Neural progenitor cell (in vitro differentiated cells): ENCODE results near the gene SNRNP25. TPM values are rescaled to one million over a fixed set of nuclear protein-coding genes. Genes with fewer than 3 reads are reported as not detected.
"Not testable (repeated sequence)": the region's sequence is repeated elsewhere in the genome, so short reads cannot be mapped to it uniquely, and the experiment has no call there.

Source experiments
- DNase-seq: peaks from one replicate; pipeline ENCODE4 v3.0.0-alpha.2; 2016; ENCODE audit warnings: low spot score
- H2AFZ ChIP-seq: fragments of 200-600 bp; sonication (generic); replicated peaks from 2 replicates; pipeline ENCODE4 v1.6.1; 2016; ENCODE audit warnings: antibody characterized with exemption
- H3F3A ChIP-seq: fragments of 200-600 bp; sonication (generic); 2 replicates; pipeline ENCODE4 v1.6.1; 2016; ENCODE audit warnings: antibody characterized with exemption, low read depth
- H3K27ac ChIP-seq: fragments of 200-600 bp; sonication (generic); 2 replicates; pipeline ENCODE4 v1.5.1; 2016; ENCODE audit warnings: mild to moderate bottlenecking
- H3K27me3 ChIP-seq: fragments of 200-600 bp; sonication (generic); 2 replicates; pipeline ENCODE4 v1.6.1; 2016; ENCODE audit warnings: mild to moderate bottlenecking, moderate library complexity
- H3K36me3 ChIP-seq: fragments of 200-600 bp; sonication (generic); 2 replicates; pipeline ENCODE4 v1.5.1; 2016
- H3K4me1 ChIP-seq: fragments of 200-600 bp; sonication (generic); 2 replicates; pipeline ENCODE4 v1.6.1; 2016; ENCODE audit warnings: mixed run types
- H3K4me2 ChIP-seq: fragments of 200-600 bp; sonication (generic); 2 replicates; pipeline ENCODE4 v1.6.1; 2016
- H3K4me3 ChIP-seq: fragments of 200-600 bp; sonication (generic); 2 replicates; pipeline ENCODE4 v1.5.1; 2016
- H3K79me2 ChIP-seq: fragments of 200-600 bp; sonication (generic); 2 replicates; pipeline ENCODE4 v1.6.1; 2016; ENCODE audit warnings: low read depth
- H3K9ac ChIP-seq: fragments of 200-600 bp; sonication (generic); 2 replicates; pipeline ENCODE4 v1.6.1; 2016
- H3K9me3 ChIP-seq: fragments of 200-600 bp; sonication (generic); 2 replicates; pipeline ENCODE4 v1.5.1; 2016; ENCODE audit warnings: low read depth
- H4K20me1 ChIP-seq: fragments of 200-600 bp; sonication (generic); 2 replicates; pipeline ENCODE4 v1.6.1; 2016; ENCODE audit warnings: low read depth
- H3K27ac Mint-ChIP-seq: 3 replicates; pipeline ENCODE4 v1.8.0; 2021; ENCODE audit warnings: mixed read lengths
- H3K27me3 Mint-ChIP-seq: 2 replicates; pipeline ENCODE4 v1.8.0; 2022; ENCODE audit warnings: low read depth, mild to moderate bottlenecking, inconsistent platforms, moderate library complexity, mixed read lengths; ENCODE audit not compliant: insufficient read depth
- H3K36me3 Mint-ChIP-seq: 3 replicates; pipeline ENCODE4 v1.8.0; 2021; ENCODE audit warnings: mixed read lengths
- H3K4me1 Mint-ChIP-seq: 3 replicates; pipeline ENCODE4 v1.8.0; 2021; ENCODE audit warnings: mixed read lengths
- H3K4me3 Mint-ChIP-seq: 3 replicates; pipeline ENCODE4 v1.8.0; 2021; ENCODE audit warnings: mild to moderate bottlenecking, moderate library complexity, mixed read lengths
- H3K9me3 Mint-ChIP-seq: 3 replicates; pipeline ENCODE4 v1.8.0; 2020; ENCODE audit warnings: mixed read lengths
- EZH2 ChIP-seq: fragments of 200-600 bp; sonication (generic); IDR thresholded peaks from 2 replicates; pipeline ENCODE4 v1.6.1; 2017; ENCODE audit warnings: antibody characterized with exemption, mild to moderate bottlenecking, moderate library complexity
- EZH2phosphoT487 ChIP-seq: fragments of 200-600 bp; sonication (generic); IDR thresholded peaks from 2 replicates; pipeline ENCODE4 v1.6.1; 2017; ENCODE audit warnings: antibody characterized with exemption
- total RNA-seq: library from RNA; depleted of rRNA; stranded (reverse); fragments of >200 nt; gene quantifications from 2 replicates; pipeline ENCODE4 v1.2.3, GENCODE V29; 2015; ENCODE audit warnings: low replicate concordance
- TF ChIP-seq, protein P1 (sequence below): fragments of 200-600 bp; sonication (generic); IDR thresholded peaks from 2 replicates; pipeline ENCODE4 v1.5.1; 2017; ENCODE audit warnings: antibody characterized with exemption, mild to moderate bottlenecking

Gene SNRNP25
- 43.6 and 49.8 TPM in 2 replicates for total RNA-seq

DNA sequence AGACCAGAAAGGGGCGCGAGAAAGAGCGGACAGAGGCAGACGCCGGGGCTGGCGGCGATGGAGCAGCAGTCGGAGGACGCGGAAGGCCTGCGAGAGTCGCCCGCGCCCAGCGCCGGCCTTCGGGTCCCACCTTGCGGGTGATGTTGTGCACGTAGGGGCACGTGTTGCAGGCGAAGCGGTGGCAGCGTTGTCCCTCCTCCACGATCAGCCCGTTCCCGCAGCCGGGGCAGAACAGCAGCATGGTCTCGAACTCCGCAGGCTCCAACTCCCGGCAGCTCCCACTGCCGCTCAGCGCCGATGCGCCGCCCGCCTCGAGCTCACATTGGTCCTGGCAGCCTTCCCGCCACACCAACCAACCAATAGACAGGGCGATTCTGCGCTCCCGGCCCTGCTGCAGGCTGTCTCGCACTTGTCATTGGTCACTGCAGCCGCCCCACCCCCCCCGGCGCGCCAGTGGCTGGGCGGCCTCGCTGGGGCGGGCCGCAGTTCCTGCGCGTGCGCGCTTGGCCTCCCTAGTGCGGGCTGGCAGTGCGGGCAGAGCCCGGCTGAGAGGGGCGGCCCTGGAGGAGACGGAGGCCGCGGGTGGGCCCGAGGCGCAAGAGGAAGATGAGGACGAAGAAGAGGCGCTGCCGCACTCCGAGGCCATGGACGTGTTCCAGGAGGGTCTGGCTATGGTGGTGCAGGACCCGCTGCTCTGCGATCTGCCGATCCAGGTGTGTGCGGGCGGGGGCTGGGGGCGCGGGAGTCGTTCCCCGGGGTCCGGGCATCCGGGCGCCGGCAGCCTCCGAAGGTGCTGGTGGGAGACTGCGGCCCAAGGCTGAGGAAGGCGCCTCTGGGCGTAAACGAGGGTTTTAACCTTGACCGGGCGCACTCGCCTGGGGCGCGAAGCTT, at the start of gene SNRNP25, which contains the start of gene POLR3K:
SNRNP25 (plus strand) TSS at position 483 of the 891 bp plus-strand sequence; CDS start at position 672, 189 bp downstream.
POLR3K (minus strand) TSS at position 263 of the 891 bp plus-strand sequence; CDS start at position 241, 22 bp downstream.
- peak; percentile 98 for DNase-seq
- peak within 1 kb of the TSS; percentile 92 for H3K4me3 Mint-ChIP-seq
- H3K36me3 Mint-ChIP-seq: peaks cover 20% of the 10 kb centered on the region
- H3K27me3 Mint-ChIP-seq: peaks cover 3% of the 10 kb centered on the region
- H2AFZ ChIP-seq: peak within 1 kb of the TSS; percentile 94
- H3K4me2 ChIP-seq: peak within 1 kb of the TSS; percentile 85
- H3K79me2 ChIP-seq: peaks cover 53% of the 10 kb centered on the region
- peak within 1 kb of the TSS; percentile 68 for H3K4me3 ChIP-seq
- peak within 1 kb of the TSS; percentile 56 for H3K9ac ChIP-seq
- no peaks in the 10 kb centered on the region for H3K27me3 ChIP-seq
- peaks cover 14% of the 10 kb centered on the region for H4K20me1 ChIP-seq
- peak within 1 kb of the TSS; percentile 38 for H3K27ac Mint-ChIP-seq
- H3K27ac ChIP-seq: peak within 1 kb of the TSS; percentile 59
- no peaks in the 10 kb centered on the region for H3K9me3 Mint-ChIP-seq
- no peaks in the 10 kb centered on the region for H3K9me3 ChIP-seq
- peaks cover 15% of the 10 kb centered on the region for H3F3A ChIP-seq
- TF ChIP-seq, protein P1, sequence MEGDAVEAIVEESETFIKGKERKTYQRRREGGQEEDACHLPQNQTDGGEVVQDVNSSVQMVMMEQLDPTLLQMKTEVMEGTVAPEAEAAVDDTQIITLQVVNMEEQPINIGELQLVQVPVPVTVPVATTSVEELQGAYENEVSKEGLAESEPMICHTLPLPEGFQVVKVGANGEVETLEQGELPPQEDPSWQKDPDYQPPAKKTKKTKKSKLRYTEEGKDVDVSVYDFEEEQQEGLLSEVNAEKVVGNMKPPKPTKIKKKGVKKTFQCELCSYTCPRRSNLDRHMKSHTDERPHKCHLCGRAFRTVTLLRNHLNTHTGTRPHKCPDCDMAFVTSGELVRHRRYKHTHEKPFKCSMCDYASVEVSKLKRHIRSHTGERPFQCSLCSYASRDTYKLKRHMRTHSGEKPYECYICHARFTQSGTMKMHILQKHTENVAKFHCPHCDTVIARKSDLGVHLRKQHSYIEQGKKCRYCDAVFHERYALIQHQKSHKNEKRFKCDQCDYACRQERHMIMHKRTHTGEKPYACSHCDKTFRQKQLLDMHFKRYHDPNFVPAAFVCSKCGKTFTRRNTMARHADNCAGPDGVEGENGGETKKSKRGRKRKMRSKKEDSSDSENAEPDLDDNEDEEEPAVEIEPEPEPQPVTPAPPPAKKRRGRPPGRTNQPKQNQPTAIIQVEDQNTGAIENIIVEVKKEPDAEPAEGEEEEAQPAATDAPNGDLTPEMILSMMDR: no peak
- TF ChIP-seq EZH2 (no peak), EZH2phosphoT487 (no peak)
- H3K4me1 Mint-ChIP-seq: peaks cover 16% of the 10 kb centered on the region
- no peaks in the 10 kb centered on the region for H3K4me1 ChIP-seq
- no peaks in the 10 kb centered on the region for H3K36me3 ChIP-seq

DNA sequence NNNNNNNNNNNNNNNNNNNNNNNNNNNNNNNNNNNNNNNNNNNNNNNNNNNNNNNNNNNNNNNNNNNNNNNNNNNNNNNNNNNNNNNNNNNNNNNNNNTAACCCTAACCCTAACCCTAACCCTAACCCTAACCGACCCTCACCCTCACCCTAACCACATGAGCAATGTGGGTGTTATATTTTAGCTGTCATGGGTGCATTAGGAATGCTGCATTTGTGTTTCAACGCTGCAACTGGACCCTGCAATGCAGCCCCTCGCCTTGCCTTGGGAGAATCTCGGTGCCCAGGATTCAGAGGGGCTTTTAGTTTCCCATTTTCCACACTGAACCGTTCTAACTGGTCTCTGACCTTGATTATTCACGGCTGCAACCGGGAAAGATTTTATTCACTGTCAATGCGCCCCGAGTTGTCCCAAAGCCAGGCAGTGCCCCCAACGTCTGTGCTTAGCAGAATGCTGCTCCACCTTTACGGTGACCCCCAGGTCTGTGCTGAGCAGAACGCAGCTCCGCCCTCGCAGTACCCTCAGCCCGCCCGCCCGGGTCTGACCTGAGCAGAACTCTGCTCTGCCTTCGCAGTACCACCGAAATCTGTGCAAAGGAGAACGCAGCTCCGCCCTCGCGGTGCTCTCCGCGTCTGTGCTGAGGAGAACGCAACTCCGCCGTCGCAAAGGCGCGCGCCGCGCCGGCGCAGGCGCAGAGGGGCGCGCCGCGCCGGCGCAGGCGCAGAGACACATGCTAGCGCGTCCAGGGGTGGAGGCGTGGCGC, 43.5 kb upstream of the SNRNP25 start:
- Mint-ChIP-seq H3K36me3 (no peaks in the 10 kb centered on the region), H3K27ac (no peak overlapping the region), H3K4me1 (no peaks in the 10 kb centered on the region), H3K4me3 (peak overlapping the region; percentile 71), H3K9me3 (no peaks in the 10 kb centered on the region), H3K27me3 (no peaks in the 10 kb centered on the region)
- no peak for TF ChIP-seq EZH2
- TF ChIP-seq EZH2phosphoT487: no peak
- TF ChIP-seq, protein P1: no peak
- H3K9ac ChIP-seq: no peak overlapping the region
- H3K4me2 ChIP-seq: no peak overlapping the region
- H2AFZ ChIP-seq: no peak overlapping the region
- no peaks in the 10 kb centered on the region for H3K4me1 ChIP-seq
- H3K9me3 ChIP-seq: no peaks in the 10 kb centered on the region
- no peak overlapping the region for H3K27ac ChIP-seq
- no peaks in the 10 kb centered on the region for H3K27me3 ChIP-seq
- no peak for DNase-seq
- no peak overlapping the region for H3K4me3 ChIP-seq
- no peaks in the 10 kb centered on the region for H3K79me2 ChIP-seq
- H4K20me1 ChIP-seq: no peaks in the 10 kb centered on the region
- H3K36me3 ChIP-seq: no peaks in the 10 kb centered on the region
- H3F3A ChIP-seq: no peaks in the 10 kb centered on the region

DNA sequence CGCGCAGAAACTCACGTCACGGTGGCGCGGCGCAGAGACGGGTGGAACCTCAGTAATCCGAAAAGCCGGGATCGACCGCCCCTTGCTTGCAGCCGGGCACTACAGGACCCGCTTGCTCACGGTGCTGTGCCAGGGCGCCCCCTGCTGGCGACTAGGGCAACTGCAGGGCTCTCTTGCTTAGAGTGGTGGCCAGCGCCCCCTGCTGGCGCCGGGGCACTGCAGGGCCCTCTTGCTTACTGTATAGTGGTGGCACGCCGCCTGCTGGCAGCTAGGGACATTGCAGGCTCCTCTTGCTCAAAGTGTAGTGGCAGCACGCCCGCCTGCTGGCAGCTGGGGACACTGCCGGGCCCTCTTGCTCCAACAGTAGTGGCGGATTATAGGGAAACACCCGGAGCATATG, 42.9 kb upstream of the SNRNP25 start:
- not testable (repeated sequence) for H3K4me2 ChIP-seq, DNase-seq, H3K4me3 Mint-ChIP-seq, H3K4me3 ChIP-seq, H4K20me1 ChIP-seq, H3K36me3 ChIP-seq, H3K27me3 ChIP-seq, H3K9me3 ChIP-seq, H3K27ac ChIP-seq, H3K9ac ChIP-seq, H3K79me2 ChIP-seq, H3K4me1 ChIP-seq, H3K27ac Mint-ChIP-seq, H3K4me1 Mint-ChIP-seq, H3K9me3 Mint-ChIP-seq, H3F3A ChIP-seq, H3K27me3 Mint-ChIP-seq, H3K36me3 Mint-ChIP-seq, H2AFZ ChIP-seq
- TF ChIP-seq, protein P1: peak; percentile 28

DNA sequence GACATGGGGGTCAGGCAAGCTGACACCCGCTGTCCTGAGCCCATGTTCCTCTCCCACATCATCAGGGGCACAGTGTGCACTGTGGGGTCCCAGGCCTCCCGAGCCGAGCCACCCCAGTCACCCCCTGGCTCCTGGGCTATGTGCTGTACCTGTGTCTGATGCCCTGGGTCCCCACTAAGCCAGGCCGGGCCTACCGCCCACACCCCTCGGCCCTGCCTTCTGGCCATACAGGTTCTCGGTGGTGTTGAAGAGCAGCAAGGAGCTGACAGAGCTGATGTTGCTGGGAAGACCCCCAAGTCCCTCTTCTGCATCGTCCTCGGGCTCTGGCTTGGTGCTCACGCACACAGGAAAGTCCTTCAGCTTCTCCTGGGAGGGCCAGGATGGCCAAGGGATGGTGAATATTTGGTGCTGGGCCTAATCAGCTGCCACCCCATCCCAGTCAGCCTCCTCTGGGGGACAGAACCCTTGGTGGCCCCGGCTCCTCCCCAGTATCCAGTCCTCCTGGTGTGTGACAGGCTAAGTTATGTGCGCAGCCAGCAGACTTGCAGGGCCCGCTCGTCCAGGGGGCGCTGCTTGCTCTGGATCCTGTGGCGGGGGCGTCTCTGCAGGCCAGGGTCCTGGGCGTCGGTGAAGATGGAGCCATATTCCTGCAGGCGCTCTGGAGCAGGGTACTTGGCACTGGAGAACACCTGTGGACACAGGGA, 36.4 kb upstream of the SNRNP25 start:
- H3K9me3 ChIP-seq, H3K36me3 ChIP-seq, H3F3A ChIP-seq, H3K4me3 Mint-ChIP-seq, H3K9ac ChIP-seq, H3K27me3 ChIP-seq, H2AFZ ChIP-seq, H3K9me3 Mint-ChIP-seq, H4K20me1 ChIP-seq, H3K79me2 ChIP-seq, H3K4me1 Mint-ChIP-seq, DNase-seq, H3K36me3 Mint-ChIP-seq, H3K4me1 ChIP-seq, H3K27ac Mint-ChIP-seq, H3K27ac ChIP-seq, H3K4me3 ChIP-seq, H3K4me2 ChIP-seq, H3K27me3 Mint-ChIP-seq: not testable (repeated sequence)

DNA sequence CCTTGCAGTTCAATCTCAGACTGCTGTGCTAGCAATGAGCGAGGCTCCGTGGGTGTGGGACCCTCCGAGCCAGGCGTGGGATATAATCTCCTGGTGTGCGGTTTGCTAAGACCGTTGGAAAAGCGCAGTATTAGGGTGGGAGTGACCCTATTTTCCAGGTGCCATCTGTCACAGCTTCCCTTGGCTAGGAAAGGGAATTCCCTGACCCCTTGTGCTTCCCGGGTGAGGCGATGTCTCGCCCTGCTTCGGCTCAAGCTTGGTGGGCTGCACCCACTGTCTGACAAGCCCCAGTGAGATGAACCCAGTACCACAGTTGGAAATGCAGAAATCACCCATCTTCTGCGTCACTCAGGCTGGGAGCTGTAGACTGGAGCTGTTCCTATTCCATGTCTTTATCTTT, 32.7 kb upstream of the SNRNP25 start:
- not testable (repeated sequence) for H3K4me2 ChIP-seq, H3K4me1 Mint-ChIP-seq, H3F3A ChIP-seq, DNase-seq, H3K27me3 Mint-ChIP-seq, H3K9me3 ChIP-seq, H3K9me3 Mint-ChIP-seq, H3K27ac ChIP-seq, H3K36me3 ChIP-seq, H3K36me3 Mint-ChIP-seq, H3K27ac Mint-ChIP-seq, H3K27me3 ChIP-seq, H4K20me1 ChIP-seq, H3K9ac ChIP-seq, H2AFZ ChIP-seq, H3K4me3 Mint-ChIP-seq, H3K4me3 ChIP-seq, H3K79me2 ChIP-seq, H3K4me1 ChIP-seq
